GM12878 (cell line): ENCODE results near the gene PDE3B. TPM values are rescaled to one million over a fixed set of nuclear protein-coding genes. Genes with fewer than 3 reads are reported as not detected.

Experiments used
- ATAC-seq: fragments of 200-7000 bp; cut with Tn5 transposase; 3 replicates; pipeline ENCODE4 v1.9.1; 2020; ENCODE audit warnings: mild to moderate bottlenecking, moderate library complexity
- BruUV-seq: library from RNA; stranded (reverse); fragments of 400-500 nt; replicated peaks from 2 replicates; lab custom pipeline; 2021; lab: Mats Ljungman, UMichigan
- CTCF ChIA-PET: fragments of 300-600 bp; sonication (Branson Sonifier 250); formaldehyde crosslinking; extraction: SDS; loops from one replicate; lab custom pipeline; 2021; ENCODE audit warnings: inconsistent platforms; lab: Yijun Ruan, JAX
- POLR2A ChIA-PET: fragments of 350-600 bp; formaldehyde crosslinking; extraction: SDS; loops from one replicate; lab custom pipeline; 2021; ENCODE audit warnings: inconsistent platforms; lab: Charles Lee
- RAD21 ChIA-PET: fragments of 300-600 bp; sonication (Branson Sonifier 250); formaldehyde crosslinking; loops from one replicate; lab custom pipeline; 2023; ENCODE audit warnings: antibody characterized with exemption; ENCODE audit not compliant: unreplicated experiment; lab: Charles Lee
- SMC1A ChIA-PET: fragments of 300-600 bp; sonication (Branson Sonifier 250); formaldehyde crosslinking; loops from one replicate; lab custom pipeline; 2023; ENCODE audit not compliant: unreplicated experiment, uncharacterized antibody; lab: Charles Lee
- DNase-seq: peaks from one replicate; pipeline ENCODE4 v3.0.0-alpha.2; 2011; ENCODE audit warnings: low read depth, low spot score
- FAIRE-seq: peaks from 3 replicates; lab custom pipeline; 2011; peaks lifted over from hg19 to GRCh38; lab: Jason Lieb, UNC
- H2AFZ ChIP-seq: 2 replicates; pipeline ENCODE4 v1.6.0; 2011; ENCODE audit warnings: low read depth, low read length, control low read depth; ENCODE audit not compliant: control insufficient read depth
- H3K27ac ChIP-seq: 2 replicates; pipeline ENCODE4 v1.5.1; 2011; ENCODE audit warnings: control low read depth; ENCODE audit not compliant: control insufficient read depth, insufficient read depth
- H3K27me3 ChIP-seq, 2 experiments: replicated peaks in 1 of 2; 2 replicates each; pipeline versions ENCODE4 v1.6.0 to v1.6.1; 2011; ENCODE audit warnings: low read length in 1 of 2; ENCODE audit not compliant: control insufficient read depth in 2 of 2, insufficient read depth in 2 of 2
- H3K36me3 ChIP-seq, 2 experiments: 2 replicates each; pipeline ENCODE4 v1.5.1; 2011; ENCODE audit warnings: low read length in 1 of 2; ENCODE audit not compliant: control insufficient read depth in 2 of 2, insufficient read depth in 2 of 2
- H3K4me1 ChIP-seq: 2 replicates; pipeline ENCODE4 v1.6.1; 2011; ENCODE audit warnings: mild to moderate bottlenecking, low read length, moderate library complexity, mixed read lengths; ENCODE audit not compliant: control insufficient read depth, insufficient read depth
- H3K4me2 ChIP-seq: 2 replicates; pipeline ENCODE4 v1.6.0; 2011; ENCODE audit warnings: control low read depth; ENCODE audit not compliant: control insufficient read depth, insufficient read depth
- H3K4me3 ChIP-seq: fragments of 200-600 bp; sonication (generic); 2 replicates; pipeline ENCODE4 v1.5.1; 2016
- H3K79me2 ChIP-seq: 2 replicates; pipeline ENCODE4 v1.6.0; 2011; ENCODE audit warnings: low read length; ENCODE audit not compliant: control insufficient read depth, insufficient read depth
- H3K9ac ChIP-seq: 2 replicates; pipeline ENCODE4 v1.8.0; 2011; ENCODE audit warnings: low read length, control low read depth, mixed read lengths; ENCODE audit not compliant: control insufficient read depth, insufficient read depth
- H3K9me3 ChIP-seq: replicated peaks from 3 replicates; pipeline ENCODE4 v1.5.1; 2011; ENCODE audit warnings: mild to moderate bottlenecking, low read length; ENCODE audit not compliant: control insufficient read depth, insufficient read depth
- H4K20me1 ChIP-seq: 2 replicates; pipeline ENCODE4 v1.6.0; 2011; ENCODE audit not compliant: control insufficient read depth, insufficient read depth
- CBFB ChIP-seq: IDR thresholded peaks from 2 replicates; pipeline ENCODE4 v1.6.1; 2016; ENCODE audit warnings: antibody characterized with exemption, low read depth
- NFIC ChIP-seq: IDR thresholded peaks from 2 replicates; pipeline ENCODE4 v1.6.1; 2012; ENCODE audit warnings: low read depth, mild to moderate bottlenecking, inconsistent platforms, low read length, moderate library complexity
- NRF1 ChIP-seq: conservative IDR thresholded peaks from 2 replicates; pipeline ENCODE4 v1.6.1; 2011; ENCODE audit warnings: mild to moderate bottlenecking, low read depth, low read length, improper control_type of control experiment
- POLR2AphosphoS5 ChIP-seq: IDR thresholded peaks from 2 replicates; pipeline ENCODE4 v1.6.1; 2011; ENCODE audit warnings: mild to moderate bottlenecking, low read length, inconsistent platforms
- POU2F2 ChIP-seq: IDR thresholded peaks from 3 replicates; pipeline ENCODE4 v1.6.1; 2011; ENCODE audit warnings: low read depth, mild to moderate bottlenecking, low read length, borderline replicate concordance
- RAD21 ChIP-seq: IDR thresholded peaks from 2 replicates; pipeline ENCODE4 v1.6.1; 2011; ENCODE audit warnings: mild to moderate bottlenecking, low read depth, low read length, moderate library complexity; ENCODE audit not compliant: insufficient read depth
- RELB ChIP-seq: fragments of 450-650 bp; IDR thresholded peaks from 2 replicates; pipeline ENCODE4 v1.6.1; 2017; ENCODE audit warnings: low read depth, mild to moderate bottlenecking, moderate library complexity
- TCF3 ChIP-seq: IDR thresholded peaks from 2 replicates; pipeline ENCODE4 v1.6.1; 2012; ENCODE audit warnings: low read depth, mild to moderate bottlenecking, low read length, borderline replicate concordance; ENCODE audit not compliant: insufficient read depth
- ZBTB11 ChIP-seq: fragments of 450-650 bp; formaldehyde crosslinking; IDR thresholded peaks from 2 replicates; pipeline ENCODE4 v1.5.0; 2022; ENCODE audit warnings: mild to moderate bottlenecking, missing genetic modification characterization
- WGBS: methylation state at CpG from one replicate; pipeline ENCODE4 v1.1.6; 2016; ENCODE audit warnings: low lambda C conversion rate; ENCODE audit not compliant: insufficient replicate concordance, insufficient coverage; ENCODE audit errors: missing lambda C conversion rate; 5-methylcytosine and 5-hydroxymethylcytosine counted together
- in situ Hi-C: fragments of 300-500 bp; cut with MboI; formaldehyde crosslinking; loops from 9 replicates; pipeline ENCODE4 v1.14.3; 2018; ENCODE audit warnings: mixed read lengths
- intact Hi-C: fragments of 100-400 bp; cut with micrococcal nuclease; formaldehyde crosslinking; loops from one replicate; pipeline ENCODE4 v1.14.2; 2022; ENCODE audit not compliant: unreplicated experiment
- polyA plus RNA-seq, 11 experiments: library from polyadenylated mRNA; depleted of rRNA in 4 of 11; unstranded in 6 of 11; stranded (reverse) in 5 of 11; fragments of >200 nt; fragmentation: Nextera tagmentation in 4 of 11; fragmentation: Illumina TruSeq in 1 of 11; extraction: Ambion mirVana in 4 of 11; extraction: Trizol in 1 of 11; gene quantifications; 1 replicate in 1 of 11; 2 replicates in 10 of 11; pipeline versions ENCODE4 v1.2.1 to v1.2.3, GENCODE V29; 2011 to 2016; ENCODE audit warnings: inconsistent platforms in 2 of 11, missing spikeins in 2 of 11, low read depth in 1 of 11
- total RNA-seq, 4 experiments: library from RNA; depleted of rRNA in 3 of 4; stranded (reverse); fragments of >200 nt in 3 of 4; fragmentation: Illumina TruSeq in 1 of 4; extraction: Trizol in 1 of 4; gene quantifications; 2 replicates each; pipeline versions ENCODE4 v1.2.1 to v1.2.3, GENCODE V29; 2013 to 2021

PDE3B gene
- total and polyA plus RNA-seq, 10 of the 15 experiments (the other 5 are each of a cell fraction or from before 2014, with no cell fraction given): 0.04 to 3.1 (median 1.9) TPM

DNA sequence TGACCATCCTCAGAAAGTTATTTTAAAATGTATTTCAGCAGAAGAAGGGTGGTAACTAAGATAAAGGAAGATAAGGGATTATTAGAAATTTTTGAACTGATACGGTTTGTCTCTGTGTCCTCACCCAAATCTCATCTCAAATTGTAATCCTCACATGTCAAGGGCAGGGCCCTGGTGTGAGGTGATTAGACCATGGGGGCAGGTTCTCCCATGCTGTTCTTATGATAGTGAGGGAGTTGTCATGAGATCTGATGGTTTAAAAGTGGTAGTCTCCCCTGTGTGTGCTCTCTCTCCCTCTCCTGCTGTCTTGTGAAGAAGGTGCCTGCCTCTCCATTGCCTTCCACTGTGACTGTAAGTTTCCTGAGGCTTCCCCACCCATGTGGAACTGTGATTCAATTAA, 212.3 kb downstream of the PDE3B start:
- CTCF ChIA-PET: no interaction called here
- no peak for FAIRE-seq
- ATAC-seq: no peak

More for the DNA sequence above, 212.3 kb downstream of the PDE3B start:
- SMC1A ChIA-PET: no interaction called here
- DNase-seq: no peak
- intact Hi-C loops: no loop called here
- H3K36me3 ChIP-seq: no peaks in the 10 kb centered on the region
- POLR2A ChIA-PET: no interaction called here
- no peaks in the 10 kb centered on the region for H3K79me2 ChIP-seq
- H3K27ac ChIP-seq: no peak overlapping the region
- H3K4me1 ChIP-seq: no peaks in the 10 kb centered on the region
- H3K27me3 ChIP-seq: no peaks in the 10 kb centered on the region; a peak in 1 of 4 replicates
- no peak for TF ChIP-seq NFIC
- no peak for TF ChIP-seq POU2F2
- TF ChIP-seq CBFB: no peak
- no peak for TF ChIP-seq RAD21
- no peak for TF ChIP-seq NRF1
- no peak for TF ChIP-seq TCF3
- no peak for TF ChIP-seq RELB
- no peak for TF ChIP-seq POLR2AphosphoS5
- no peak for TF ChIP-seq ZBTB11
- H3K4me3 ChIP-seq: no peak overlapping the region
- H3K9me3 ChIP-seq: no peaks in the 10 kb centered on the region; the same call in 2 of the 3 replicates
- H4K20me1 ChIP-seq: no peaks in the 10 kb centered on the region
- H3K9ac ChIP-seq: no peak overlapping the region
- 88% methylated on average over 1 of the region's 1 CpG for WGBS
- no peak overlapping the region for H3K4me2 ChIP-seq
- RAD21 ChIA-PET: no interaction called here
- BruUV-seq: no TSS peak
- no peak overlapping the region for H2AFZ ChIP-seq
- in situ Hi-C loops: no loop called here
